GM15510 (cell line): ENCODE measurements around the gene PCOLCE2.

Experiments
- POLR2A ChIP-seq: IDR thresholded peaks from 3 replicates; pipeline ENCODE4 v1.6.1; 2011; ENCODE audit warnings: borderline replicate concordance; ENCODE audit not compliant: insufficient read length; ENCODE audit errors: extremely low read depth

Gene PCOLCE2

DNA sequence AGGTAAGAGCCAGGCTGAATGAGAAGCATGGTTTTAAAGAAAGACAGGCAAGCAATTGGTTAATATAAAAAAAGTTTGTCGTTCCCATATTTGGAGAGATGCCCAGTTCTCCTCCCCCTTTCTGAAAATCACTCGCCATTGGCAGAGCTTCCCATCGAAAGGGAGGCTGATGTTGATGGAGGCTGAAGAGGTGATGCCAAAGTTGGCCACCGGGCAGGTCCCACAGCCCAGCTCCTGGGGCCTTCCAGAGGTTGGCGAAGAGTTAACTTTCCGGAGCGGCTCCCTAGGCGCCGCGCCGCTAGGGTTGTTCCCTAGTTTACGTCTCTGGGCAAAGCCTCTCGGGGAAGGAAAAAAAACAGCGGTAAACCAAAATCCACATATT lies 793 bp downstream of the PCOLCE2 start:
- no peak for TF ChIP-seq POLR2A

DNA sequence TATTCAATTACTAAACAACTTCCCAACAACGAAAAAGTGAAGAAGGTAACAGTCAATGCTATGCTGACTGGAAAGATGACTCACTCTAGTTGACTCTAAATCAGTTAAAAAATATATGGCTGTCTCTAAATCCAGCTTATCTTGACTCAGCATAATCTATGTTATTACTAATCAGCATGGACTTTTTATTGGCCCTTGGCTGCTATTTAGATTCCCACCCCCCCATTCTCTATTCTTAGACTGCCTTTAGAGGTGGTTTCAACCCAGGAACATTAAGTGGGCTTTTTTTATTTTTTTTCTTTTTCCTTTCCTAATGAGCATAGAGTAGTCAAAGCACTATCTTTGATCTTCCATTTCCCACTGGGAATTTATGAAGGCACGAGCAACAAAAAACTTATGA lies 1.9 kb downstream of the PCOLCE2 start:
- TF ChIP-seq POLR2A = no peak

DNA sequence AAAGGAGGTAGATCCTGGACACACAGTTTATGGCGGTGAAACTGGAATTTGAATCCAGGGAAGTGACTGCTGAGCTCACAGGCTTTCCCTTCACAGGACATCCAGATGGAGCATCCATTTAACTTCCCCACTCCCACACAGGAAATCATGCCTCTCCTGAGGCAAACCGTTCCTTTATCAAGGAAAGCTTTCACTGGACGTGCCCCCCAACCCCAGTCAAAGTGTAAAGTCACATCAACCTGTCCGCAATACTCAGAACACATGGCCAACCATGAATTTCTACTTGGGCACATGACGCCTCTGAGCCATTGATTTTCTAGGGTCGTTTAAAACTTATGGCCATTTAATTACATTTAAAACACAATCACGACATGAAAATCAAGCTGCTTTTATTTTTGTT lies 2.9 kb downstream of the PCOLCE2 start:
- no peak for TF ChIP-seq POLR2A

DNA sequence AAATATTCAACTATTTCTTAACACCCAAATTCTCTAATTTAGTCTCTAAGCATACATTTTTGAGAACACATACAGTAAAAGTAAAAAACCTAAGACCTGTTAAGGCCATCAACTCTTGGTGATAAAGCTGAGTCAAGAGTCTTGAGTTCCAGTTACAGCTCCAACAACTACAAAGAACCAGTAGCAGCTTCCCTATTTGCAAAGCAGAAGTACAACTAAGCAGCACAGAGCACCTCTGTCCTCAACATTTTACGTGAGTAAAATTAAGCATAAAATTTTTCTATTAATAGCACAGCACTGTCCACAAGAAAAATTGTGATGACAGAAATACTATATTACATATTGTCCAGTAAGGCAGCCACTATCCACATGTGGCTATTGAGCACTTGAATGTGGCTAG lies 4.4 kb downstream of the PCOLCE2 start:
- TF ChIP-seq POLR2A = no peak

DNA sequence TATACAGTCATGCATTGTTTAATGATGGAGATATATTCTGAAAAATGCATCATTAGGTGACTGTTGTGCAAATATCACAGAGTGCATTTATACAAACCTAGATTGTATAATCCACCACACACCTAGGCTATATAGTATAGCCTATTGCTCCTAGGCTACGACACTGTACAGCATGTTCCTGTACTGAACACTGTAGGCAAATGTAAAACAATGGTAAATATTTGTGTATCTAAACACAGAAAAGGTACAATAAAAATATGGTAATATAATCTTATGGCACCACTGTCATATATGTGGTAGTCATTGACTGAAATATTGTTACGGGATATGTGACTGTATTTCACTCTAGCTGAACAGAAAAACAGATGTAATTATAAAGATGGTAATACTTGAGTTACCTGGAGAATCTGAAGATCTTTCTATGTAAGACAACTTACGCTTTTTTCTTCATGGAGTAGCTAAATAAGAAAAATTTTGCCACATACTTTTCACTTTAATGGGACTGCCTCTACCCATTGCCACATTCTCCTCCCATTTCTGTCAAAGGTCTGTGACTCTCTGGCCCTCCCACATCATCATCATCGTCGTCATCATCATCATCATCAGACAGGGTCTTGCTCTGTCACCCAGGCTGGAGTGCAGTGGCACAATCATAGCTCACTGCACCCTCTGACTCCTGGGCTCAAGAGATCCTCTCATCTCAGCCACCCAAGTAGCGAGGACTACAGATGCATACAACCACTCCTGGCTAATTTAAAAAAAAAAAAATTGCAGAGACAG lies 7.2 kb downstream of the PCOLCE2 start:
- TF ChIP-seq POLR2A = no peak

DNA sequence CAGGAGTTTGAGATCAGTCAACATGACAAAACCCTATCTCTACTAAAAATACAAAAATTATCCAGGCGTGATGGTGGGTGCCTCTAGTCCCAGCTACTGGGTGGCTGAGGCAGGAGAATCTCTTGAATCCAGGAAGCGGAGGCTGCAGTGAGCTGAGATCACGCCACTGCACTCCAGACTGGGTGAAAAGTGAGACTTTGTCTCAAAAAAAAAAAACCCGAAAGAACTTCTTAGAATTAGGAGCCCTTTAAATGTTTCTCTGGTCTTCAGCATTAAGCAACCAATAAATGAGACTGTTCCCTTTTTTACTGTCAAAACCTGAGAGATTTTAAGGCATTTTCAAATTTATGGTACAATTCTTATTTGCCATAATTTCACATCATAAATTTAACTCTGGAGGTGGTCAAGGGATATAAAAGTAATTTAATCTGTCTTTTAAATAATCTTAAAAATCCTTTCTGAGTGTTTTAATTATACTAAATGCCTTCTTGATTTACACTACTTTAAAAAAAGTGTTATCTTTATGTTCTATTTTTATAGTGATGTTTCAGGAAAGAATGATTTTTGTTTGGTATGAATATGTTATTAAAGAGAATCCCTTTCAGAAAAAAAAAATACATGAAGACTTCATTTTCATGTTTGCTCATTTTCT lies 10.1 kb downstream of the PCOLCE2 start:
- no peak for TF ChIP-seq POLR2A

DNA sequence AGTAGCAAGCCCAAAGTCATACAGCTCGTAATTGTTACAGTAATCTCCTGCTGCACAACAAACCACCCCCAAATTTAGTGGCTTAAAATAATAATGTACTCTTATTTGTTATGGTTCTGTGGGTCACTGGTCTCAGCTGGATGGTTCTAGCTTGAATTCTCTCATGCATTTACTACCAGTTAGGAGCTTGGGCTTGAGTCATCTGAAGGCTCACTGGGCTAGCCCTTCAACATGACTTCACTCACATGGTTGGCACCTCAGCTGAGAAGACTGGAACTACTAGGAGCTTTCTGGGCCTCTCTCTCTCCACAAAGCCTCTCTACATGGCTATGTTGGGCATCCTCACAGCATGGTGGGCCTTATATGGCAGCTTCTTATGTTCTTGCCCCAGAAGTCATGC lies 12.5 kb downstream of the PCOLCE2 start:
- no peak for TF ChIP-seq POLR2A

DNA sequence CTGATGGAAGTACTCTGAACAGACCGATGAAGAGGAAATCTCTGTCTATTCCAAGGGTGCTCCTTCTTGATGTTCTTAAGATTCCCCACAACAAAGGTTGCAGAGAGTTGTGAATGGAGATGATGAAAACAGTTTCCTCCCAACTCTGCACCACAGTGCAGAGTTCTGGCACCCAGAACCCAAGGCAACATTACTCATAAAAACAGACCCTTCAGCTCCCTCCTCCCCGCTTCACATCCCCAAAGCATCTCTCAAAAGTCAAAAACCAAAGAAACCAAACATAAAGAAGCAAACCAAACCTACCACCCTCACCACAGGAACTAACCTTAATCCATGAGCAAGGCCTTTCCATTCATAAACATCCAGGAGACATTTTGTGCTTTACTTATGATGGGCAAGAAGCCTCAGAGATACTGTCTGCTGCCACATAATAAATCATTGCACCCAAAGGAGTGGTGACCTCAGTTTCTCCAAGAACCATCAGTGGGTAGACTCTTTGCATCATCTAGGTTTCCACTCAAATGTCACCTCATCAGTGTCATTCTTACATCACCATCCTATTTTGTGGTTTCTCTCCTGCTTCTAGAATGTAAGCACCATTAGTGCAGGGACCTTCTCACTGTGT lies 13.2 kb downstream of the PCOLCE2 start:
- no peak for TF ChIP-seq POLR2A

DNA sequence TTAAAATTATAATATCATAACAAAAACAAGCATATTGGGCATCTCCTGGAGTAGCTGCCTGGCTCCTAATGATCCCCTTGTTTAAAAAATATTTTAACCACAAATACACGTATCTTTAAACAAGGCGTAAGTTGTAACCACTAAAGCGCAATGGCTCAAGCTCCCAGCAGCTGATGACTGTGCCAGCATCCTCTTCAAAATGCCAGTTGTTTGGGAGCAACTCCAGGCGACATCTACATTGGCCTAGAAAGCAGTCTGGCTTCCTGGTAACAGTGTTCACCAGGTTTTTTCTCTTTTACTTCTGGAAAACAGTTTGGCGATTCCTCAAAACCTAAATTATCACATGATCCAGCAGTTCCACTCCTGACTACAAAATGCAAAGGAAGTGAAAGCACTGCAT lies 13.8 kb downstream of the PCOLCE2 start:
- TF ChIP-seq POLR2A = no peak

DNA sequence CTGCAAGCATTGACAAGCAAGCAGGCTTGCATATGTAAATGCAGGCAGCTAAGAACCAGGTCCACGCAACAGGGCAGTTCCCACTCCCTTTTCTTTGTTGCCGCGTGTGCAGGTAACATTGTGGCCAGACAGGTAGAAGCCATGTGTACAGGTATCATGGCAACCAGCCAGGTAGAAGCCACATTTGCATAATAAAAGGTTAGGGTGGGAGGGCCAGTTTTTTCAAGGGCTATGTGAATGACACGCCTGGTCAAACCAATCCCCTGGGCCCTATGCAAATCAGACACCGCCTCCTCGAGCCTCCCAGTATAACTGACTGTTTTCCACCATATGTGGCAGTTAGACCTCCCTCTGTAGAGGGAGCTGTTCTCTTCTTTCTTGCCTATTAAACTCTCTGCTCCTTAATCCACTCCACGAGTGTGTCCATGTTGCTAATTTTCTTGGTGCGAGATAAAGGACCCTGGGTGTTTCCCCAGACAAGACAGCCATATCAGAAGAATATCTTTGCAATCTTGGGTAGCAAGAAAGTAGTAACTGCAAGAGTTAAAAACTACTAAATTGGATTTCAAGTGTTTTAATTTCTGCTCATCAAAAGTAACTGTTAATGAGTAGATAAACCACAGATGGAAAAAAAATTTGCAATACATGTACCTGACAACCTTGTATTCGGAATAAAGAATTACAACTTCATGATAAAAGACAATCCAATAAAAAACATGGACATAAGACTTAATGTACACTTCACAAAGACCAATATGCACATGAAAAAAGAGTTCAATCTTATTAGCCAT lies 21.8 kb downstream of the PCOLCE2 start:
- TF ChIP-seq POLR2A = no peak

DNA sequence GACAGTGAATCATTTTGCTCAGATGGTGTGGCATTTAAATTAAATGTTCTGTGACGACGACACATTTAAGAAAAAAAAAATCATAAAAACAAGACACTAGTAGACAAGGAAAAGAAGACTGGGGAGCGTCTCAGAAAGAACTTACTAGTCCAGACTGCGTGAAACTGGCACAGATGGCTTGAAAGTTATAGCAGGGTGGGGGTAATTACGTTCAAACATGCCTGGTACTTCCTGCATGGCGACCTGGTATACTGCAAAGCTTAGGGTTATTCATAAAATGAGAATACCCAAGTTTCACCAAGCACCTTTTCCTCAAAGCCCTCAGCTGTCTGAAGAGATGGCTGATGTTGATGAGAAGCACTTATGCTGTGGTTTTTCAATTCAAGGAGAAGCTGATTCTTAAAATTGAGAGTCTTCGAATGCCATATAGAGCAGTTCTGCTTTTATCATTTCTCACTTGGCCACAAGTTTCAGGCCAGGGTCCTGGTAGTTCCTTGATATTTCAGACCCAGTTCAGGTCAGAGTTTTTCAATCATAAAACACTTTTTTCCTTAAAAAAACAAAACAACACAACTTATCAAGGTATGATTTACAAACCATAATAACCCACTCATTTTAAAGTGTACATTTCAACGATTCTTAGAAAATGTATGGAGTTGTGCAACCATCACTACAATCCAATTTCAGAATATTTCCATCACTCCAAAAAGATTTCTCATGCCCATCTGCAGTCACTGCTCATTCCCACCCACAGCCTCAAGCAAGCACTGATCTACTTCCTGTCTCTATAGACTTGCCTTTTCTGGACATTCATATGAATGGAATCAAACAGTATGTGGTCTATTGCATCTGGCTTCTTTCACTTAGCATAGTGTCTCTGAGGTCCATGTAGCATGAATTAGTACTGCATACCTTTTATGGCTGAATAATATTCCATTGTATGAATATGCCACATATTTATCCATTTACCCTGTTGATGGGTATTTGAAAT lies 24.7 kb downstream of the PCOLCE2 start:
- TF ChIP-seq POLR2A = no peak

DNA sequence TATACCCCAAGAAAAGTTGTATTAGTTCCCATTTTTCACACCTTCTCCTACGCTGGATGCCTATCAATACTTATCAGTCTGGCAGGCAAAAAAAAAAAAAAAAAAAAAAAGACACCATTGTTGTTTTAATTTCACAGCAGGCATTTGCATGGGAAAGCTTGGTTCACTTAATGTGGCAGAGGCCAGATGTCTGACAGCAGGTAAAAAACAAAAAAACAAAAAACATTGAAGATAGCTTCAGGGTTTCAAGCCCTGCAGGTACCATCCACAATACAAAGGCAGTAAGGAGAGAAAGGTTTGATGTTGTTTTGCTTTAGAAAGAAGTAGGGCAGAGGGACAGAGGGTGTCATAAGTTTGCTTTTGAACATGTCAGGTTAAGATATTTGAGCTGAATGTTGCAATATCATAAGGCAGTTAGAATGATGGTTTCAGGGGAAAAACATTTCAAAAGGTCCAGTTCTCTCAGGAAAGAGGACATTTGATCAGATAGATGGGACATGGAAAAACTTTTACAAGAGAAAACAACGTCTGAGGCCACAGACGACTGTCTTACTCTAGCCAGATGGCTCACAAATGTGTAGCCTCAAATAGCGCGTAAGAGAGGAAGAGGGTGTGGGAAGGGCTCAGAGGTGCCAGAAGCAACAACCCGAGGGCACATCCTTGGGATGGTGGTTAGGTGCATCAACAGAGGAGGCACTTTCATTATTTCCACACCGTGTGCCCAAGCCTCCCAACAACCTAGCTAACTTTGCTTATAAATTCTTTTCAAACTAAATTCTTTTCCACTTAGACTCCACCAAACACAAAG lies 25.7 kb downstream of the PCOLCE2 start:
- no peak for TF ChIP-seq POLR2A

DNA sequence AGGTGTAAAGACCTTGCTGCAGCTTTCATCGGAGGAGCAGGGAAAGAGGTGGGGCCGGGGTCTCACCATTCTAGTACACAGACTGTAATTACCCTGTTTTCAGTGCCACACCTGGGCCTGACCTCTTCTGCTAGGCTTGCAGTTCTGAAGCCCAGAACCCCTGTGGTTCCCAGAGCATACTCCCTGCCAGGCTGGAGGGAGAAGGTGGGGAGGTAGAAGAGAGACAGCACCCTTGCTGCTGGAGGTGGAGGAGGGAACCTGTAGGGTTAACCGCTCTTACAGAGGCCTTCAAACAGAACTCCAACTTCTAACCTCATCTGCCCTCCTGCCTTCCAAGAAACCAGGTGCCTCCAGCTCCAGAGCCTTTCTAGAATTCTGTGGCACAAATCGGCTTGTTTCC lies 27.0 kb downstream of the PCOLCE2 start:
- no peak for TF ChIP-seq POLR2A
